OCI-LY7 (cell line): Measurements from ENCODE around the gene MAP4.

Source experiments
- EZH2phosphoT487 ChIP-seq: fragments of 200-600 bp; sonication (generic); IDR thresholded peaks from 2 replicates; pipeline ENCODE4 v1.6.1; 2018; ENCODE audit warnings: low read depth, borderline replicate concordance, mild to moderate bottlenecking, mixed run types, antibody characterized with exemption, low read length, moderate library complexity, mixed read lengths
- TF ChIP-seq, protein P1 (sequence below): fragments of 200-600 bp; sonication (generic); conservative IDR thresholded peaks from 2 replicates; pipeline ENCODE4 v1.5.1; 2014; ENCODE audit warnings: mild to moderate bottlenecking, antibody characterized with exemption, low read length, moderate library complexity, mixed read lengths

DNA sequence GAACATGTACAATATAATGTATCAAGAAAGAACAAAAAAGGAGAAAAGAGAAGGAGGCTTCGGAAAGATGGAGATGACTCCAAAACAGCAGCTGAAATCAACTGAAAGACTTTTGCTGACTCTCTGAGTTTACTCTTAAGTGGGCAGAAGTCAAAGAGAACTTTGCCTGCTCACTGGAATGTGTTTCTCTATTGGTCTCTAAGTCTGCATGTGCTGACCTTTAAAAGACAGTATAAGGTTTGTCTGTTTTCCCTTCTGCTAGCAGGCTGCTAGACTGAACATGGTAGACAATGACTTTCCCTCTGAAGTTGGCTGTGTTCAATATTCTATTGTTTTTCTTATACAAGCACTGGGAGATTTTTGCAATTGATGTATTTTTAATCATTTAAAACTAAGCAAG is 7.2 kb upstream of the MAP4 start:
- TF ChIP-seq, protein P1, sequence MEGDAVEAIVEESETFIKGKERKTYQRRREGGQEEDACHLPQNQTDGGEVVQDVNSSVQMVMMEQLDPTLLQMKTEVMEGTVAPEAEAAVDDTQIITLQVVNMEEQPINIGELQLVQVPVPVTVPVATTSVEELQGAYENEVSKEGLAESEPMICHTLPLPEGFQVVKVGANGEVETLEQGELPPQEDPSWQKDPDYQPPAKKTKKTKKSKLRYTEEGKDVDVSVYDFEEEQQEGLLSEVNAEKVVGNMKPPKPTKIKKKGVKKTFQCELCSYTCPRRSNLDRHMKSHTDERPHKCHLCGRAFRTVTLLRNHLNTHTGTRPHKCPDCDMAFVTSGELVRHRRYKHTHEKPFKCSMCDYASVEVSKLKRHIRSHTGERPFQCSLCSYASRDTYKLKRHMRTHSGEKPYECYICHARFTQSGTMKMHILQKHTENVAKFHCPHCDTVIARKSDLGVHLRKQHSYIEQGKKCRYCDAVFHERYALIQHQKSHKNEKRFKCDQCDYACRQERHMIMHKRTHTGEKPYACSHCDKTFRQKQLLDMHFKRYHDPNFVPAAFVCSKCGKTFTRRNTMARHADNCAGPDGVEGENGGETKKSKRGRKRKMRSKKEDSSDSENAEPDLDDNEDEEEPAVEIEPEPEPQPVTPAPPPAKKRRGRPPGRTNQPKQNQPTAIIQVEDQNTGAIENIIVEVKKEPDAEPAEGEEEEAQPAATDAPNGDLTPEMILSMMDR: no peak
- TF ChIP-seq EZH2phosphoT487: no peak
